Cardiac fibroblast (primary cell): Measurements from ENCODE around the gene TCF12.

Experiments
- DNase-seq, 2 donors: peaks; one replicate each; pipeline versions ENCODE4 v3.0.0 to v3.0.0-alpha.2; 2010; ENCODE audit warnings: low read depth in 2 of 2
- H3K4me3 ChIP-seq, 2 donors: replicated peaks in 1 of 2; 1 replicate in 1 of 2; 2 replicates in 1 of 2; pipeline ENCODE4 v1.5.1; 2011; ENCODE audit warnings: low read depth in 2 of 2, low read length in 2 of 2, mild to moderate bottlenecking in 2 of 2, moderate library complexity in 1 of 2
- TF ChIP-seq, protein P1 (sequence below): IDR thresholded peaks from one replicate; pipeline ENCODE4 v1.5.1; 2011; ENCODE audit warnings: low read depth, mild to moderate bottlenecking, low read length, inconsistent platforms

The TCF12 gene

DNA sequence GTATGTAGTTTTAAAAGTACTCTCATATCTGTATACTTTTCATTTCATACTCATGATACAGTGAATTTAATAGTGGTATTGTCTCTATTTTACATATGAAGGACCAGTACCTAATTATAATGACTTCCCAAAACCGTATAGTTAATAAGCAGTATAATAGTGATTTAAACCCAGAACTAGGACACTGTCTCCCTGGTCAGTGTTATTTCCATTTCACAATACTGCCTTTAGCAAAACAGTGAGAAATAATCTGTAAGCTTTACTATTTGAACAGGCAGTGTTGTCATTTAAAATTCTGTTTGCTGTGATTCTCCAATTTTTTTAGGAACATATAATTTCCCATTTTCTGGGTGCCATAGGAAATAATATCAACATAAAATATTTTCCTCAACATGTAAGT lies 116.2 kb downstream of the TCF12 start:
- TF ChIP-seq, protein P1, sequence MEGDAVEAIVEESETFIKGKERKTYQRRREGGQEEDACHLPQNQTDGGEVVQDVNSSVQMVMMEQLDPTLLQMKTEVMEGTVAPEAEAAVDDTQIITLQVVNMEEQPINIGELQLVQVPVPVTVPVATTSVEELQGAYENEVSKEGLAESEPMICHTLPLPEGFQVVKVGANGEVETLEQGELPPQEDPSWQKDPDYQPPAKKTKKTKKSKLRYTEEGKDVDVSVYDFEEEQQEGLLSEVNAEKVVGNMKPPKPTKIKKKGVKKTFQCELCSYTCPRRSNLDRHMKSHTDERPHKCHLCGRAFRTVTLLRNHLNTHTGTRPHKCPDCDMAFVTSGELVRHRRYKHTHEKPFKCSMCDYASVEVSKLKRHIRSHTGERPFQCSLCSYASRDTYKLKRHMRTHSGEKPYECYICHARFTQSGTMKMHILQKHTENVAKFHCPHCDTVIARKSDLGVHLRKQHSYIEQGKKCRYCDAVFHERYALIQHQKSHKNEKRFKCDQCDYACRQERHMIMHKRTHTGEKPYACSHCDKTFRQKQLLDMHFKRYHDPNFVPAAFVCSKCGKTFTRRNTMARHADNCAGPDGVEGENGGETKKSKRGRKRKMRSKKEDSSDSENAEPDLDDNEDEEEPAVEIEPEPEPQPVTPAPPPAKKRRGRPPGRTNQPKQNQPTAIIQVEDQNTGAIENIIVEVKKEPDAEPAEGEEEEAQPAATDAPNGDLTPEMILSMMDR = no peak
- no peak overlapping the region for H3K4me3 ChIP-seq
- no peak for DNase-seq

DNA sequence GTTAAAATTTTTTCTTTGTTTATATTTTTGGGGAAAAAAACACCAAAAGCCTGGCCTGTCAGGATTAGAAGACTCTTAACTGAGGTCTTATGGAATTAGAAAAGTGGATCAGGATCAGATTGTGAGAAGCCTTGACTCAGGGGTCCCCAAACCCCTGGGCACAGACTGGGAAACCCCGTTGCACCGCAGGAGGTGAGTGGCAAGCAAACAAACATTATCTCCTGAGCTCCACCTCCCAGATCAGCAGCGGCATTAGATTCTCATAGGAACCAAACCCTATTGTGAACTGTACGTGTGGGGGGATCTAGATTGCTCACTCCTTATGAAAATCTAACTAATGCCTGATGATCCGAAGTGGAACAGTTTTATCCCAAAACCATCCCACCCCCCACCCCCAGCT lies 117.2 kb downstream of the TCF12 start:
- no peak for DNase-seq
- H3K4me3 ChIP-seq = no peak overlapping the region
- TF ChIP-seq, protein P1 = no peak

DNA sequence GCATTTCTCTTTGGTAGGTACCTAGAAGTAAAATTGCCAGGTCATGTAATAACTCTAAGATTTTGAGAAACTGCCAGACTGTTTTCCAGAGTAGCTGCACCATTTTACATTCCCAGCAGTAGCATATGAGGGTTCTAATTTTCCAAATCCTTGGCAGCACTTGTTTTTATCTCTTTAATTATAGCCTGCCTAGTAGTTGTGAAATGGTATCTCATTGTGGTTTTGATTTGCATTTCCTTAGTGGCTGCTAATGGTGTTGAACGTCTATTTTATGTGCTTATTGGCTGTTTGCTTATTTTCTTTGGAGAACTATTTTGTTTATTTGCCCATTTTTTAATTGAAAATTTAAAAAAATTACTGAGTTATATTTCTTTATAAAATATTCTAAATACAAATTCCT lies 117.9 kb downstream of the TCF12 start:
- DNase-seq = peak in 1 of 2 donors; percentile 24
- no peak overlapping the region for H3K4me3 ChIP-seq
- TF ChIP-seq, protein P1 = no peak

DNA sequence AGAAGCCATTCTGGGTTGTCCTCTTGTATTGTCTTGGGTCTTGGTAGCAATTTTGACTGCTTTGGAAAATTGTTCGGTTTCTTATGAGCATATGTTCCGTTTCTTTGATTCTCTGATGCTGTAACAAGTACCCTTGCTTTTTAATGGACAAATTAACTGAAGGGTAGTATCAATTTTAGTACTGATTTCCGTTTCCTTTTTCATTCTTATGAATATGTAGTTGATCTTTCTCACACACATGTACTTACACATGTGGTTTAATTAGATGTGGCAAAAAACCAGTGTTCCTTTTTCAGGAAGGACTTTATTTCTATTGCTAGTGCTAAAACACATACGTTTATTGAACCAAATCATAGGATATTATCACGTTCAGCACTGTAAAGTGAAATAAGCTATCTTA lies 119.1 kb downstream of the TCF12 start:
- TF ChIP-seq, protein P1 = no peak
- no peak for DNase-seq
- no peak overlapping the region for H3K4me3 ChIP-seq

DNA sequence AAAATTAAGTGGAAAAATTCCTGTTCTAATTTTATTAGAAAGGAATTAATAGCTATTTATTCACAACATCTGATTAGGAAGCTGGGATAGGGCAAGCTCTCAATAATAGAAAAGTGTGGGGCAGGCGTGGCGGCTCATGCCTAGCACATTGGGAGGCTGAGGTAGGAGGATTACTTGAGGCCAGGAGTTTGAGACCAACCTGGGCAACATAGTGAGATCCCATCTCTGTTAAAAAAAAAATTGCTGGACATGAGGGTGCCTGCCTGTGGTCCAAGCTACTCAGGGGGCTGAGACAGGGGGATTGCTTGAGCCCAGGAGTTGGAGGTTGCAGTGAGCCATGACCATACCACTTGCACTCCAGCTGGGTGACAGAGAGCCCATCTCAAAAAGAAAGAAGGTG lies 119.6 kb downstream of the TCF12 start:
- TF ChIP-seq, protein P1 = no peak
- no peak for DNase-seq
- no peak overlapping the region for H3K4me3 ChIP-seq

DNA sequence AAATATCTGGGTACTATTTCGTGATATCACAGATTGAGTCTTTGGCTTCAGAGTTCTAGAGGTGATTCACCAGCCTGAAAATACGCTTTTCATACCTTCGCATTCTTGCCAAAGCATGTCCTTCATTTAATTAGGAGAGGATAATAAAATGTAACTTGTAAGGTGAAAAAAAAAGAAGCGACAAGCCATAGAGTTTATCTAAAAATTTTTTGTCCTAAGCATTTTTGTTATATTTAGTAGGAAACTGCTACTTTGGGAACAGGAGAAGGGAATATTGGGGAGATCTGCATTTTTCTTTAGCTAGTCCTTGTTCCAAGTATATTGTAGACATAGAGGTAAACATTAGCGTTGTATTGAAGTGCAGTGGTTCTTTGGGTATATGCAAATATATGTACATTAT lies 120.1 kb downstream of the TCF12 start:
- no peak for DNase-seq
- TF ChIP-seq, protein P1 = no peak
- H3K4me3 ChIP-seq = no peak overlapping the region

DNA sequence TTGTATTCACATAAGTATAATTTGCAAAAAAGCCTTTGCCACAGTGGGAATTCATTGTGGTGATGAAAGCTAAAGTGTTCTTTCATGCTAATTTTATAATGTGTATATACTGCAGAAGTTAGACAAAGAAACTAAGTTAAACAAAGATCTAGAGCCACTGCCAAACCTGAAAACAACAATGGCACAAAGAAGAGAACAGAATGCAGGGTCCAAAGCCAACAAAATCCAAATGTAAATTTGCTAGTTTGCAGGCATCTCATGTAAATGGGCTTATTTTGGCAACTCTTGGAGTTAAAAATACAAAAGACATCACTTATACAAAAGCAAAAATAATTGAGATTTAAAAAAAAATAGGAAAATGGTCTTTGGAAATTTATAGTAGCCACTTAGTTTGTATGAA lies 123.0 kb downstream of the TCF12 start:
- no peak for DNase-seq
- no peak overlapping the region for H3K4me3 ChIP-seq
- TF ChIP-seq, protein P1 = no peak
